Ovary (tissue), 10 donors: ENCODE measurements around the gene POTEM. TPM values are rescaled to one million over a fixed set of nuclear protein-coding genes. Genes with fewer than 3 reads are reported as not detected.
"Not testable (repeated sequence)": the region's sequence is repeated elsewhere in the genome, so short reads cannot be mapped to it uniquely, and the experiment has no call there.

Experiments
- DNase-seq, 5 donors: peaks; one replicate each; pipeline ENCODE4 v3.0.0-alpha.2; 2019 to 2020
- H3K27ac ChIP-seq, 2 donors: fragments of 200-600 bp; one replicate each; pipeline versions ENCODE4 v1.5.1 to v1.8.0; 2019 to 2022
- H3K27me3 ChIP-seq: fragments of 200-600 bp; one replicate; pipeline ENCODE4 v1.8.0; 2022
- H3K36me3 ChIP-seq: fragments of 200-600 bp; sonication (generic); one replicate; pipeline ENCODE4 v1.5.1; 2019
- H3K4me1 ChIP-seq: one replicate; pipeline ENCODE4 v1.8.1; 2013; ENCODE audit warnings: mild to moderate bottlenecking, moderate library complexity; ENCODE audit not compliant: insufficient read depth
- H3K4me3 ChIP-seq: fragments of 200-600 bp; sonication (generic); one replicate; pipeline ENCODE4 v1.5.1; 2017
- H3K9me3 ChIP-seq, 2 donors: fragments of 200-600 bp in 1 of 2; sonication (generic) in 1 of 2; one replicate each; pipeline versions ENCODE4 v1.5.1 to v1.8.1; 2013 to 2019; ENCODE audit warnings: mild to moderate bottlenecking in 1 of 2, moderate library complexity in 1 of 2
- WGBS, 3 donors: extraction: QIAGEN DNeasy Blood & Tissue Kit in 1 of 3; methylation state at CpG; one replicate each; pipeline versions ENCODE4 v1.1.5 to v1.1.7; 2013 to 2017; 5-methylcytosine and 5-hydroxymethylcytosine counted together
- intact Hi-C, 4 donors: fragments of 100-400 bp; cut with DNase I; formaldehyde crosslinking; loops; one replicate each; pipeline versions ENCODE4 v1.11.0 to v1.15.1; 2022 to 2023
- long read RNA-seq, 3 donors: library from polyadenylated mRNA in 2 of 3; unstranded in 2 of 3; transcript quantifications; one replicate each; pipeline ENCODE4 v2.0.0 and lab custom pipeline, GENCODE V29; 2021 to 2026
- polyA plus RNA-seq, 2 donors: library from polyadenylated mRNA; stranded (reverse); fragments of 200-250 nt in 1 of 2; fragments of 350-450 nt in 1 of 2; fragmentation: Illumina TruSeq in 1 of 2; extraction: RNeasy Lipid Tissue Mini Kit (QIAGEN cat#74804) in 1 of 2; gene quantifications; one replicate each; pipeline ENCODE4 v1.2.3, GENCODE V29; 2013 to 2014
- total RNA-seq, 7 donors: library from RNA; depleted of rRNA in 2 of 7; stranded (reverse); fragments of >200 nt in 2 of 7; fragmentation: NEBNext Ultra II Directional in 3 of 7; extraction: Animal tissue kit (Norgen Biotek cat#: 25700) in 3 of 7; gene quantifications; one replicate each; pipeline versions ENCODE4 v1.1.0 to v1.2.4, GENCODE V29; 2016 to 2023
- donor health status: DM: no; HTN: no; CAD: no; lungs with moderate emphysema.
- donor health status: DM: no; HTN: no; CAD: no.
- donor health status: Bipolar disorder and iron deficiency.
- donor health status: DM: yes; HTN: yes; CAD: no.
- donor health status: DM: no; HTN: no; CAD: no.
- donor health status: DM: yes; HTN: yes; CAD: no.

POTEM gene
- total RNA-seq (not detected), polyA plus RNA-seq (not detected)
- long read RNA-seq, donor 1 = 0 reads
- long read RNA-seq, donor 2 = 0 reads
- long read RNA-seq, donor 3 = 0 reads

DNA sequence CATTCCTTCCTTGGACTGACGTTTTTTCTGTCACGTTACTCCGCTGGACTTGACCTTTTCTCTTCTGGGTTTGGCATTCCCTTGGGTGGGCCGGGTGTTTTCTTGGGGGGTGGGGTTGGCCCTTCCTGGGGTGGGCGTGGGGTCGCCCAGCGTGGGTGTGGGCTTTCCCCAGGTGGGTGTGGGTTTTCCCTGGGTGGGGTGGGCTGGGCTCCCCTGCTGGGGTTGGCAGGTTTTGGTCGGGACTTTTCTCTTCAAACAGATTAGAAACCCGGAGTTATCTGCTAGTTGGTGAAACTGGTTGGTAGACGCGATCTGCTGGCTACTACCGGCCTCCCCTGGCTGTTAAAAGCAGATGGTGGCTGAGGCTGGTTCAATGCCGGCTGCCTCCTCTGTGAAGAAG lies at the start of gene POTEM:
TSS of gene POTEM (plus strand) at position 301 of the 400 bp plus-strand sequence. CDS start at position 353, 52 bp downstream.
- DNase-seq, H3K27ac ChIP-seq, intact Hi-C loops, H3K4me1 ChIP-seq, H3K4me3 ChIP-seq, H3K27me3 ChIP-seq, H3K9me3 ChIP-seq, H3K36me3 ChIP-seq: not testable (repeated sequence)
- no CpG with 5 or more reads among the region's 13 CpGs for WGBS, 3 donors

DNA sequence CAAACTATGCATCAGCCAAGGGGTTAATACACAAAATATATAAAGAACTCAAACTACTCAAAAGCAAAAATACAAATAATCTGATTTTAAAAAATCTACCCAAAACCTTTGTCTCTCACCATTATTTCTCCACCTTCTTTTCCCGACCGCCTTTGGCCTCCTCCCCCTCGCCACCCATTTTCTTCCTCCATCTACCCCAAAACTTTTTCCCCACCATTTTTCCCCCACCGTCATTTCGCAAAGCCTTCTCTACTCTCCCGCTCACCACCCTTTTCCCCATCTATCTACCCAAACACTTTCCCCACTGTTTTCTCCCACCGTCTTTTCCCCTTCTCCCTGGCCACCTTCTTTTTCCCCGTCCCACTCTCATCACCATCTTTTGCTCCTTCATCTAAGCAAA lies 48.9 kb upstream of the POTEM start:
- intact Hi-C loops, H3K27me3 ChIP-seq, H3K36me3 ChIP-seq, H3K9me3 ChIP-seq, DNase-seq, H3K27ac ChIP-seq, H3K4me3 ChIP-seq, H3K4me1 ChIP-seq: not testable (repeated sequence)
- 82 to 84% methylated on average over 6 to 7 of the region's 8 CpGs; no CpG with 5 or more reads in 1 of the 3 donors for WGBS, 3 donors

DNA sequence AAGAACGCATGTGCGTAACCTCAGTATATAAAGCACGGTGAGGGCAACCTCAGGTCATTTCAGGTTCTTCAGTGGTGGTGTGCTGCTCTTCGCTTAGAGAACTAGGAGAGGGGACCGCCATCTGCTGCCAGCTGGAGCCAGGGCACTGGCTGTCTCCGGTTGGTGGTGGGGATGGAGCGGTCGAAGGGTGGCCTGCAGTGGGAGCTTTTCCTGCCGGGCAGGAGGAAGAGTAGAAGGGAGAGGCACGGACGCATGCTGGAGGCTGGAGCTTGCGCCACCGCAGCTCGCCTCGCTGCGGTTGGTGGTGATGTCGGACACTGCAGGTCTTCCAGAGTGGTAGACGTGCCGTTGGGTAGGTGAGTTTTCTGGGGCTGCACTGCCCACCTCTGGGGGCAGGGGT lies 47.2 kb upstream of the POTEM start:
- intact Hi-C loops = not testable (repeated sequence)

GRCh38 chr14:18921055-18921701 lies 46.1 kb upstream of the POTEM start:
- H3K27ac ChIP-seq, H3K36me3 ChIP-seq, H3K4me1 ChIP-seq, intact Hi-C loops, H3K27me3 ChIP-seq, H3K9me3 ChIP-seq, H3K4me3 ChIP-seq: not testable (repeated sequence)
- 72 to 81% (median 74%) methylated on average over 2 of the region's 5 CpGs for WGBS, 3 donors
- peak in 1 of 5 donors; percentile 17 for DNase-seq

More for the DNA sequence above, 47.2 kb upstream of the POTEM start:
- not testable (repeated sequence) for H3K27me3 ChIP-seq, DNase-seq, H3K36me3 ChIP-seq, H3K27ac ChIP-seq, H3K4me3 ChIP-seq, H3K9me3 ChIP-seq, H3K4me1 ChIP-seq
- 86% methylated on average over 3 of the region's 19 CpGs; no CpG with 5 or more reads in 2 of the 3 donors for WGBS, 3 donors

DNA sequence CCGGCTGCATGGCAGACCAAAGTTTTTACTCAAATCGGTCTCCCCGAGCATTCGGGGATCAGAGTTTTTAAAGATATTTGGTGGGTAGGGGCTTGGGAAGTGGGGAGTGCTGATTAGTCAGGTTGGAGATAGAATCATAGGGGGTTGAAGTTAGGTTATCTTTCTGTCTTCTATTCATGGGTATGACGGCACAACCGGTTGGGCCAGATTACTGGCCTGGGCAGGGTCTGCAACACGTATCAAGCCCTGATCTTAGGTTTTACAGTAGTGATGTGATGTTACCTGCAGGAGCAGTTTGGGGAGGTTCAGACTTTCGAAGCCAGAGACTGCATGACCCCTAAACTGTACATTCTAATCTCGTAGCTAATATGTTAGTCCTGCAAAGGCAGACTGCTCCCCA lies 30.4 kb upstream of the POTEM start:
- H3K27me3 ChIP-seq, H3K9me3 ChIP-seq, intact Hi-C loops, H3K27ac ChIP-seq, H3K36me3 ChIP-seq, H3K4me3 ChIP-seq, H3K4me1 ChIP-seq, DNase-seq: not testable (repeated sequence)
- 92% methylated on average over 2 of the region's 9 CpGs; no CpG with 5 or more reads in 2 of the 3 donors for WGBS, 3 donors

DNA sequence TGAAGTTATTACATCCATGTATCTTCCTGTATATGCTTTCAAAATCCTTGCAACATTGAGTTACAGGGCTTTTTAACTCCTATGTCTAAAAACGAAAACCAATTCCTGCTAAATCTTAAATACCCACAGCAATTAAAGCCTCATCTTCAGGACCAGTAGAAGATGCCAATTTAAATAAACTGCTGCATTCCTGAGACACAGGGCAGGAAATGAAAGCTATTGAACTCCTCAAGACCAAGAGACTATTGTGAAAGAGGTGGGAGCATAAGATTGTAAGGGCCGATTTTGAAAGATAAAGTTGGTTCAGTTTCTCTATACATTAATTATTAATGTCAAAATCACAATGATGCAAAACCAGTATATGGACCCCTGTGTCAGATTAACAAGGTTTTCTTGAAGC lies 28.5 kb upstream of the POTEM start:
- H3K4me1 ChIP-seq, H3K27me3 ChIP-seq, H3K27ac ChIP-seq, H3K9me3 ChIP-seq, DNase-seq, intact Hi-C loops, H3K36me3 ChIP-seq, H3K4me3 ChIP-seq: not testable (repeated sequence)
- no CpG with 5 or more reads among the region's 2 CpGs for WGBS, 3 donors

- H3K4me1 ChIP-seq, H3K36me3 ChIP-seq, H3K27ac ChIP-seq, DNase-seq, H3K9me3 ChIP-seq, intact Hi-C loops, H3K27me3 ChIP-seq, H3K4me3 ChIP-seq: not testable (repeated sequence)
- 56 to 72% (median 69%) methylated on average over 2 to 6 of the region's 6 CpGs for WGBS, 3 donors
Measured at GRCh38 chr14:18949939-18950338, 17.3 kb upstream of the POTEM start.

DNA sequence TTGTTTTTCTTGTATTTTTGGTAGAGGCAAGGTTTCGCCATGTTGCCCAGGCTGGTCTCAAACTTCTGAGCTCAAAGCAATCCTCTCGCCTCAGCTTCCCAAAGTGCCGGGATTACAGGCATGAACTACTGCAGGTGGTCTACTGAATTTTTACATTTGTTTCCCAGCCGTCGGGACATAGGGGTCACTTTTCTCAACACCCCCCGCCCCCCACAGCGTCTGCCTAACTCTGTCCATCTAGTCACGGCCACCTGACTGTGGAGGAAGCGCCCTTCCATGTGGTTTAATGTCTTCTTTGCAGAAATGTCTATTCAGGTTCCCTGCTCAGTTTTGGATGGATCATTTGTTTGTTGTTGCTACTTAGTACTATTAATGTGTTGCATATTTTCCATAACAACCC lies 14.1 kb upstream of the POTEM start:
- DNase-seq = peak in 3 of 5 donors; percentile 15 to 39 (median 15)
- not testable (repeated sequence) for H3K4me1 ChIP-seq
- WGBS, 3 donors = 76 to 78% (median 76%) methylated on average over 9 of the region's 9 CpGs

GRCh38 chr14:18955816-18956215 lies 11.4 kb upstream of the POTEM start:
- intact Hi-C loops, H3K27me3 ChIP-seq, H3K4me1 ChIP-seq, H3K27ac ChIP-seq, H3K36me3 ChIP-seq, H3K9me3 ChIP-seq, DNase-seq, H3K4me3 ChIP-seq: not testable (repeated sequence)
- 54 to 74% (median 65%) methylated on average over 4 of the region's 6 CpGs for whole genome bisulfite sequencing, 3 donors

More for the DNA sequence above, 14.1 kb upstream of the POTEM start:
- H3K9me3 ChIP-seq, H3K4me3 ChIP-seq, H3K36me3 ChIP-seq, H3K27ac ChIP-seq, intact Hi-C loops, H3K27me3 ChIP-seq: not testable (repeated sequence)

DNA sequence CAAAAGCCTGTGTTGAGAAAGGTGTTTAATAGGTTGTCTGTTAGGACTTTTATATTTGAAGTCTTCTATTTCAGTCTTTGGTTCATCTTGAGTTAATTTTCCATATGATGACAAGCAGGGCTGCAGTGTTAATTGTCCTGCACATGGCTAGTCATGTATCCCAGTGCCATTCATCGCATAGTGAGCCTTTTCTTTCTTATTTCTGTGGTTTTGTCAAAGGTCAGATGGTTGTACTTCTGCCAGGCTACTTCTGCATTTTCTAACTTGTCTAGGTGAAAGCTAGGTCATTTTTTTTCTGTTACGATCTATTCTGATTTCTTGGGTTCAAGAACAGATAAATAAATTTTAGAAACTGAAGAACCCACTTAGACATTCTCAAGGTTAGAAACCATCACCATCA lies 5.7 kb upstream of the POTEM start:
- H3K27ac ChIP-seq, H3K36me3 ChIP-seq, DNase-seq, H3K27me3 ChIP-seq, H3K4me1 ChIP-seq, H3K4me3 ChIP-seq, intact Hi-C loops, H3K9me3 ChIP-seq: not testable (repeated sequence)
- 18 to 73% (median 73%) methylated on average over 1 of the region's 2 CpGs for WGBS, 3 donors

- H3K36me3 ChIP-seq, H3K4me3 ChIP-seq, intact Hi-C loops, H3K27me3 ChIP-seq, DNase-seq, H3K27ac ChIP-seq, H3K9me3 ChIP-seq, H3K4me1 ChIP-seq: not testable (repeated sequence)
- no CpG with 5 or more reads among the region's 6 CpGs for WGBS, 3 donors
Measured at GRCh38 chr14:18962143-18962542, 5.1 kb upstream of the POTEM start.

GRCh38 chr14:18963276-18963675 lies 4.0 kb upstream of the POTEM start:
- intact Hi-C loops = not testable (repeated sequence)

More at GRCh38 chr14:18963276-18963675, 4.0 kb upstream of the POTEM start:
- H3K36me3 ChIP-seq, H3K27me3 ChIP-seq, H3K4me3 ChIP-seq, H3K9me3 ChIP-seq, H3K4me1 ChIP-seq, H3K27ac ChIP-seq, DNase-seq: not testable (repeated sequence)
- 77 to 89% (median 78%) methylated on average over 1 to 6 of the region's 6 CpGs for WGBS, 3 donors
